GM18868 (cell line): ENCODE data around the gene CALML5.
"Not testable (repeated sequence)": the region's sequence is repeated elsewhere in the genome, so short reads cannot be mapped to it uniquely, and the experiment has no call there.

Experiments used
- ATAC-seq: cut with Tn5 transposase; IDR thresholded peaks from one replicate; pipeline ENCODE4 v1.9.1; 2021; ENCODE audit warnings: mild to moderate bottlenecking, moderate library complexity; ENCODE audit not compliant: unreplicated experiment

The CALML5 gene

GRCh38 chr10:5486853-5487235 is 12.5 kb downstream of the CALML5 start:
- no peak for ATAC-seq

GRCh38 chr10:5485948-5486852 is 13.2 kb downstream of the CALML5 start:
- ATAC-seq, result no peak

- ATAC-seq, result no peak
These were observed 14.1 kb downstream of the CALML5 start for GRCh38 chr10:5485290-5485689.

- ATAC-seq, result no peak
These were observed 15.2 kb downstream of the CALML5 start for GRCh38 chr10:5484205-5484604.

GRCh38 chr10:5482016-5482415 is 17.4 kb downstream of the CALML5 start:
- ATAC-seq, result no peak

GRCh38 chr10:5481121-5481520 is 18.2 kb downstream of the CALML5 start:
- no peak for ATAC-seq

GRCh38 chr10:5480162-5480941 is 19.0 kb downstream of the CALML5 start:
- ATAC-seq, result no peak

- no peak for ATAC-seq
These were observed 19.7 kb downstream of the CALML5 start for GRCh38 chr10:5479481-5480161.

GRCh38 chr10:5478694-5479305 is 20.6 kb downstream of the CALML5 start:
- no peak for ATAC-seq

GRCh38 chr10:5477948-5478693 is 21.2 kb downstream of the CALML5 start:
- ATAC-seq, result no peak

GRCh38 chr10:5476918-5477525 is 22.3 kb downstream of the CALML5 start:
- no peak for ATAC-seq

GRCh38 chr10:5475974-5476807 is 23.2 kb downstream of the CALML5 start:
- not testable (repeated sequence) for ATAC-seq

GRCh38 chr10:5475088-5475487 is 24.3 kb downstream of the CALML5 start:
- ATAC-seq, result not testable (repeated sequence)

- ATAC-seq, result not testable (repeated sequence)
These were observed 24.7 kb downstream of the CALML5 start for GRCh38 chr10:5474642-5475041.

GRCh38 chr10:5470062-5470751 is 29.2 kb downstream of the CALML5 start:
- ATAC-seq, result no peak

- ATAC-seq, result no peak
These were observed 29.9 kb downstream of the CALML5 start for GRCh38 chr10:5469353-5470061.

- no peak for ATAC-seq
These were observed 30.9 kb downstream of the CALML5 start for GRCh38 chr10:5468262-5469106.
